Articular chondrocyte of knee joint (primary cell): Measurements from ENCODE around the gene FECH. TPM values are rescaled to one million over a fixed set of nuclear protein-coding genes. Genes with fewer than 3 reads are reported as not detected.

Experiments
- total RNA-seq: library from RNA; depleted of rRNA; stranded (reverse); fragments of >200 nt; gene quantifications from 2 replicates; pipeline ENCODE4 v1.2.3, GENCODE V29; 2012

Gene FECH
- 34.6 and 35.8 TPM in 2 replicates for total RNA-seq

GRCh38 chr18:57586251-57587049 is at the start of gene FECH:
FECH (minus strand) TSS chr18:57586702; CDS start chr18:57586620, 82 bp downstream.

Other genes with a start within 250 kb of the FECH start
- gene ST8SIA3, start 234.1 kb downstream of the FECH start, total RNA-seq, result not detected in 2 replicates
- under 0.01 TPM in 2 replicates for gene ONECUT2, start 151.3 kb downstream of the FECH start, total RNA-seq
- gene NARS1, start 35.1 kb upstream of the FECH start, total RNA-seq, result 166 and 191 TPM in 2 replicates
- 40.2 and 46.7 TPM in 2 replicates for gene ATP8B1, start 216.6 kb upstream of the FECH start, total RNA-seq